ENCODE data around the gene ZNF335.

DNA sequence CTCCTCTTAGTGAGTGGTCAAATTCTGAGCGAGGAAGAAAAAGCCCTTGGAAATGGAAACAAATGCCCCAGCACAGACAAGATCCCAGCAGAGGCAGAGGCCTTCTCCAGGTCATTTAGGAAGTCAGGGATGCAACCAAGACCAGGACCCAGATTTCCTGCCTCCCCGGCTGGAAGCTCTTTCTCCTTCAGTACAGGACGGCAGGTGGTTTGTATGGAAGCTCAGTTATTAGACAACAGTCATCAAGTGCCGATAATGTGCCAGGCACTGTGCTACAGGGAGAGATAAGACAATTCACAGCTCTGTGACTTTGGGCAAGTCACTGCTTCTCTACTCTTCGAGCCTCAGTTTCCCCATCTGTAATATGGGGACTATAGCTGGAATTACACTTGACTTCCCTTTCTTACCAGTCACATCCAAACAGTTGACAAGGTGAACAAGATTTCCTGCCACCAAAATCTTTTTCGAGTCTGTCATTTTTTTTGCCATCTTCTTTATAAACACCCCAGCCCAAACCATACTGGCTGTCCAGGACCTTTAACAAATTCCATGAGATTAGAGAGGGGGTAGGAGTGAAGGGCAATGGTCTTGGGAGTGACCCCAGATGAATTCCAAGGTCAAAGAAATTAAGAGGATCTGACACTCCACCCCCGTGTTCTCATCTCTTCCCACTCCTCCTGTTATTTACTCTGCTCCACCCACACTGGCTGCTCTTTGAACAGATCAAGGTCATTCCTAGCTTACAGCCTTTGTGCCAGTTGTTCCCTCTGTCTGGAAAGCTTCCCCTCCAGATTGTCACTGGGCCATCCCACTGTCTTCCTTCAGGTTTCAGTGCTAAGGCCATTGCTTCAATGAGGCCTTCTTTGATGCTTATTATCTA is 42.8 kb upstream of the ZNF335 start:
- TF ChIP-seq, protein P1, sequence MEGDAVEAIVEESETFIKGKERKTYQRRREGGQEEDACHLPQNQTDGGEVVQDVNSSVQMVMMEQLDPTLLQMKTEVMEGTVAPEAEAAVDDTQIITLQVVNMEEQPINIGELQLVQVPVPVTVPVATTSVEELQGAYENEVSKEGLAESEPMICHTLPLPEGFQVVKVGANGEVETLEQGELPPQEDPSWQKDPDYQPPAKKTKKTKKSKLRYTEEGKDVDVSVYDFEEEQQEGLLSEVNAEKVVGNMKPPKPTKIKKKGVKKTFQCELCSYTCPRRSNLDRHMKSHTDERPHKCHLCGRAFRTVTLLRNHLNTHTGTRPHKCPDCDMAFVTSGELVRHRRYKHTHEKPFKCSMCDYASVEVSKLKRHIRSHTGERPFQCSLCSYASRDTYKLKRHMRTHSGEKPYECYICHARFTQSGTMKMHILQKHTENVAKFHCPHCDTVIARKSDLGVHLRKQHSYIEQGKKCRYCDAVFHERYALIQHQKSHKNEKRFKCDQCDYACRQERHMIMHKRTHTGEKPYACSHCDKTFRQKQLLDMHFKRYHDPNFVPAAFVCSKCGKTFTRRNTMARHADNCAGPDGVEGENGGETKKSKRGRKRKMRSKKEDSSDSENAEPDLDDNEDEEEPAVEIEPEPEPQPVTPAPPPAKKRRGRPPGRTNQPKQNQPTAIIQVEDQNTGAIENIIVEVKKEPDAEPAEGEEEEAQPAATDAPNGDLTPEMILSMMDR (IDR thresholded peaks at IDR 0.05) = no peak
- no peak for TF ChIP-seq POLR2A (IDR thresholded peaks at IDR 0.05)
- no peak for TF ChIP-seq POLR2AphosphoS5 (IDR thresholded peaks at IDR 0.05)
